MV-4-11 (cell line): ENCODE data around the gene ELF4.
"Not testable (repeated sequence)": the region's sequence is repeated elsewhere in the genome, so short reads cannot be mapped to it uniquely, and the experiment has no call there.

Source experiments
- DNase-seq: peaks from one replicate; lab custom pipeline; 2025; lab: John Stamatoyannopoulos, UW

Gene ELF4

GRCh38 chrX:130110379-130111219, at the start of gene ELF4:
TSS of gene ELF4 (minus strand) at chrX:130110497. CDS start at chrX:130081330, 29,167 bp downstream.
- DNase-seq: peak; percentile 61

DNA sequence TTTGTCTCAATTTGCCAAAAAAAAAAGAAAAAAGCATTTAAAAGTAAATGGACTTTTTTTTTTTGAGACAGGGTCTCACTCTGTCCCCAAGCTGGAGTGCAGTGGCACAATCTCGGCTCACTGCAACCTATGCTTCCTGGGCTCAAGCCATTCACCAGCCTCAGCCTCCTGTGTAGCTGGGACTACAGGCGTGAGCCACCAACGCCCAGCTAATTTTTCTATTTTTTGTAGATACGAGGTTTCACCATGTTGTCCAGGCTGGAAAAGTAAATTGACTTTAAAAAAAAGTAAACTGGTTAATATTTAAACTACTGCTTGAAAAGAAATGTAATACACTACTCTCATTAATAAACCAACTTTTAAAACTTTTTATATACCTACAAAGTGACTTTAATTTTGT, 49.5 kb upstream of the ELF4 start:
- DNase-seq: no peak

DNA sequence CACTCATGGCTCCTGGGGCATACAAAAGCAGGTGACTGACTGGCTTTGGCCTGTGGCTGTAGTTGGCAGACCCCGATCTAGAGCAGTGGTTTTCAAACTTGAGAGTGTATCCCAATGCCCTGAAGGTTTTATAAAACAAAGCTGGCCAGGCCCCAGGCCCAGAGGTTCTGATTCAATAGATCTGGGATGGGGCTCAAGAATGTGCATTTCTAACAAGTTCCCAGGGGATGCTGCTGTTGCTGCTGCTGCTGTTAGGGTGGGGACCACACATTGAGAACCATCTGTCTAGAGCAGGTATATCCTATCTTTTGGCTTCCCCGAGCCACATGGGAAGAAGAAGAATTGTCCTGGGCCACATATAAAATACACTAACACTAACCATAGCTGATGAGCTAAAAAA, 48.0 kb upstream of the ELF4 start:
- DNase-seq: no peak

GRCh38 chrX:130155564-130155963, 45.3 kb upstream of the ELF4 start:
- no peak for DNase-seq

DNA sequence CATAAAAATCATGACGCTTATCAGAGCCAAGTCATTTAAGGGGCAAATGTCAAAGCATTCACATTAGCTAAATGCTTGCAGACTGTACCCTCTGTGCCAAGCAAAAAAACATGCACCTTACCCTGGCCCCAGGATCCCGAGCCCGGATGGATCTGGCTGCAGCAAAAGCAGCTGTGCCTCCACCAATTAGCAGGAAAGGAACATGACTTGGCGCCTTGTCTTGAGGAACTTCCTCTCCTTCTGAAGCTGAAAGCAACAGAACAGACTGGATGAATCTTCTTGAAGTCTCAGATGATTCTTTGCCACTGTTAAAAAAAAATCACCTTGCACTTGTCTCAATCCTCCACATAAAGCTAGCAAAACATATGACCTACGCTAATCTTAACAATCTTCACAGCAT, 37.3 kb upstream of the ELF4 start:
- DNase-seq: no peak

GRCh38 chrX:130145123-130145522, 34.8 kb upstream of the ELF4 start:
- no peak for DNase-seq

DNA sequence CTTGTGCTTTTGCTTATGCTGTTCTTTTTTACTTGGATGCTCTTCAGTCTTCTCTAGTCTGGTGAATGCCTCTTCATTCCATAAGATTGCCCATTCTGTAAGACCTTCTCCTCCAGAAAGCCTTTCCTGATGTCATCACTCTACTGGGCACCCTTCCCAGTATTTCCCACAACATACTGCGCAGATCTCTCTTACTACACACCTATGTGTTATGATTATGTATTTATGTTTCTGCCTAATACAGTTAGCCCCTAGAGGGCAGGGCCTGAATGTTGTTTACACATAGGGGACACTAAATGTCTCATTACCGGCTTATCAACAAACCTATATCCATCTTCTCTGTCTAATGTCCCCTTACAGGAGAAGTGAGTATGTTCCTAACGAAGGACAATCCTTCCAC, 34.2 kb upstream of the ELF4 start:
- no peak for DNase-seq

GRCh38 chrX:130139474-130140201, 29.3 kb upstream of the ELF4 start:
- no peak for DNase-seq

GRCh38 chrX:130136961-130137360, 26.7 kb upstream of the ELF4 start:
- DNase-seq: no peak

DNA sequence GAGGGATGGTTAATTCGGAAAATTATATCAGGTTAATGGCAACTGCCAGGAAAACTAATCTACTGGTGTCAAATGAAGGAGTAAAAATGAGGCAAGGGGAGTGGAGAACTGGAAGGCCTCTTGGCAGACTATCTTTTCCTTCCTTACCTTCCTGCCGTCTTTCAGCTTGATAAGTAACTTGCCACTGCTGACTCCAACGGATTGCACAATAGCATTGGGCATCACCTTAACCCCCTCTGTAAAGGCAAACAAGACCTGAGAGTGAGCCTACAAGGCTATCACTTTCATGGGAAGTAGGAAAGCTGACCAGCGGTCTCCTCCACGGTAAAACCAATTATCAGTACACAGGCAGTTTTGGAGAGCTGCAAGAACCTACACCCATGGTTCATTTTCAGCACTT, 26.2 kb upstream of the ELF4 start:
- DNase-seq: no peak

DNA sequence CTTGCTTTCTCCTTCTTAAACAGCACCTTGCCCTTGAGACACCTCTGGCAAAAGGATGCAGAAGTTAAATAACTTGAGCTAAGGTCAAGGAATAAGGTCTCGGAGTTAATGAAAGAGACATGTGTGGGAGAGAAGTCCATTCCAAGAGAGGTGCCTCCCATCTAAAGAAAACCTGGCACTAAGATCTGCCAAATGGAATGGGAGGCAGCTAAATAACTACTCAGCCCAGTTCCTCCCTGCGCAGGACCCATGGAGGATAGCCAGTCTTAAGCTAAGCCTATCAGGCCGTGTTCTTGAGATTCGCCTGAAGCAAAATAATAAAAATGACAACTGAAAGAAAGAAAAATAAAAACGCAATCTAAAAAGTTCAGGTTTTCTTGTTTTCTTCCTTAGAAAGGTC, 20.7 kb upstream of the ELF4 start:
- DNase-seq: no peak

DNA sequence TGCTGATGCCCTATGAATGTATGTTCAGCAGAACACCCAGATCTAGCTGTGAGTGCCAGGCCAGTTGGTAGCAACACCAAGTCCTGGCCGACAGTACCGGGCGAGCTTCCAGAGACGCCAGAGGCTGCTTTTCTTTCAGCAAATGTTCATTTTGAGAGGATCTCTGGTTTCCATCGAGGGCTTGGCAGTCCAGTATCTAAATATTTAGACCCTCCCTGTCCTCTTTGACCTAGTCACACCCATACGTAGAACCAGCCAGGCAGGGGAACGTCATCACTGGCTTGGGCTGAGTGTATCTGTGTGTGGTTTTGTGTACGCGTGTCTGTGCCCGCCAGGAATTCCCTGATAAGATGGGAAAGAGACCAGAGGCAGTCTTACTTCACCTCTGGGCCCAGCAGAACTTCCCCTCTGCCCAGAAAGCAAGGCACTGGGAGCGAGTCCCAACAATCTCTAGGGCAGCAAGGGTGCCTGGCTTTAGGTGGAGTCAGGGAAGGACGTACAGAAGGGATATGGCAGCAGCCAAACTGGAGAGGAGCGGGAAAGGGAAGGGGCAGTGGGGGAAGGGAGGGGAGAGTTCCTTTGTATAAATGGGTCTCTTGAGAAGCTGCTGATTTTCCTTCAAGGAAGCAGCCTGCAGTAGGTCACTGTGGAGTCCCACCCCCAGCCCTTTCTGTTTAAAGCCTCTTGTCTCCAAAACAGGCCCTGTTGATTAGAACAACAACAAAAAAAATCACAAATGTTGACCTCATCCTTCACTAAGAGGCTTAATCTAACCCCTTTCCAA, 15.0 kb upstream of the ELF4 start:
- no peak for DNase-seq

DNA sequence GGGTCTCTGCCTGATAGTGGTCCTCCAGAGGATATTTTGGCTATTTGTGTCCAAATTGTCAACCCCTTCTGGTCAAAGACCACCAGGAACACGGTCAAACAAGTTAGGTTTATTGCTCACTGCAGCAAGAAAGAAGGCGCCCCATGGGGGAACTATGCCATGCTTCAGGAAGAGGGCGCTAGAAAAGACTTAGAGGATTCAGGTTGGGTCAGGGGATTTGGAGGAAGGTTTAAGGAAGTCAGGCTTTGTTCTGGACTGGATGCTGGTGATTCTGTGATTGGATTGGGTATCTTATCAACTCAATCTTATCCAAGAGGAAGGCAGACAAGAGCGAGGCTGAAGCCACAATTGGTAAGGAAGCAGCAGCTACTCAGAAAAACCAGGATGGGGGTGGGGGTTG, 14.3 kb upstream of the ELF4 start:
- DNase-seq: no peak

DNA sequence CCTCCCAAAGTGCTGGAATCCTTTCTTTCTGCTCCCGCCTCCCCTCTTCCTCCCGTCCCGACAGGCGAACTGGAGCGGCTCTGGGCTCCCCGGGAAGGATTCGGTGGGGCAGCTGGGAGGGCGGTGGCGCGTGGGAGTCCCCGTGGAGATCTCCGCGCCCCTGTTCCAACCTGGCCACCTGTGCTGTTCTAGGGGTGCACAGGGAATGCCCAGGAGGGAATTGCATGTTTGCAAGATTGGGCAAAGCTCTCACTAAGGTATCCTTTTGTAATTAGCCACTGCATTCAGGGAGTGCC, 11.2 kb upstream of the ELF4 start:
- no peak for DNase-seq

GRCh38 chrX:130120746-130121504, 10.6 kb upstream of the ELF4 start:
- DNase-seq: peak; percentile 58

- DNase-seq: peak; percentile 32
Measured at GRCh38 chrX:130120321-130120731, 10.0 kb upstream of the ELF4 start.

- DNase-seq: no peak
Measured at GRCh38 chrX:130119312-130119898, 9.1 kb upstream of the ELF4 start.

- peak; percentile 7 for DNase-seq
Measured at GRCh38 chrX:130118441-130119311, 8.4 kb upstream of the ELF4 start.

- DNase-seq: no peak
Measured at GRCh38 chrX:130117166-130117565, 6.9 kb upstream of the ELF4 start.

- DNase-seq: not testable (repeated sequence)
Measured at GRCh38 chrX:130115119-130115885, 5.0 kb upstream of the ELF4 start.
